NCI-H2081 (cell line): ENCODE measurements around the gene TRIM7.
"Not testable (repeated sequence)": the region's sequence is repeated elsewhere in the genome, so short reads cannot be mapped to it uniquely, and the experiment has no call there.

Experiments used
- DNase-seq, 2 experiments: peaks; one replicate each; lab custom pipeline; 2025; lab: John Stamatoyannopoulos, UW

The TRIM7 gene

GRCh38 chr5:181212934-181213333 lies 7.9 kb upstream of the TRIM7 start:
- DNase-seq = no peak

DNA sequence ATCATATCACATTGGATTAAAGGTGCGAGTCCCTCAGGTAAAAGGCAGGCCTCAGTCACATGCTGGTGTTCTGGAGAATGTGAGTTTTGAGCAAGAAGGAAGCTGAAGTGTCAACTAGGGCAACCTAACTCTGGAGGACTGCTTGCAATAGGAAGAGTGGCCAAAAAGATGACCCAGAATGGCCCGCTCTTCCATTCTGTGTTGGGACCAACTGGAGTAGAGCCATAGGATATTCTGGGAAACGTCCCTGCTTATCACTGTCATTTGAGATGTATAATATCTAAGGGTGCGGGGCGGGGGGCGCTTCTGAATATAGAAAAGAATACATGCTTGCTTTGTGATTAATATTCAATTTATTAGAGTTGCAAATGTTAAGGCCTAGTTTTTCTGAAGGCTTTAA lies 7.1 kb upstream of the TRIM7 start:
- DNase-seq = no peak

- no peak for DNase-seq
These were observed 6.2 kb upstream of the TRIM7 start for GRCh38 chr5:181211208-181211607.

GRCh38 chr5:181210698-181211097 lies 5.7 kb upstream of the TRIM7 start:
- not testable (repeated sequence) for DNase-seq

DNA sequence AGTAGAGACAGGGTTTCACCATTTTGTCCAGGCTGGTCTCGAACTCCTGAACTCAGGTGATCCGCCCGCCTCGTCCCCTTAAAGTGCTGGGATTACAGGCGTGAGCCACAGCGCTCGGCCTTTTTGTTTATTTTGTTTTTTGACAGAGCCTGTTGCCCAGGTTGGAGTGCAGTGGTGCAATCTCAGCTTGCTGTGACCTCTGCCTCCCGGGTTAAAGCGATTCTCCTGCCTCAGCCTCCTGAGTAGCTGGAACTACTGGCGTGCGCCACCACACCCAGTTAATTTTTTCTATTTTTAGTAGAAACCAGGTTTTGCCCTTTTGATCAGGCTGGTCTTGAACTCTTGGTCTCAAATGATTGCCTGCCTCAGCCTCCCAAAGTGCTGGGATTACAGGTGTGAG lies 5.2 kb upstream of the TRIM7 start:
- not testable (repeated sequence) for DNase-seq

GRCh38 chr5:181209006-181209405 lies 4.0 kb upstream of the TRIM7 start:
- DNase-seq = not testable (repeated sequence)

DNA sequence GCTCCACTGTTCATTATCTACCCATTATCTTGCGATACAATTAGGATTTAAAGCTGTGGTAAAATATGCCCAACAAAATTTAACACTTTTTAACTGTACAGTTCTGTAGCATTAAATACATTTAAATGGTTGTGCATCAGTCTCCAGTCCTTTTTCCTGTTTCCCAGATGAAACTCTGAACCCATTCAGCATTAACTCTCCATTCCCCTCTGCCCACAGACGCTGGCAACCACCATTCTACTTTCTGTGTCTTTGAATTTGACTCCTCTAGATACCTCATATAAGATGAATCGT lies 2.9 kb upstream of the TRIM7 start:
- no peak for DNase-seq

- no peak for DNase-seq
These were observed 2.4 kb upstream of the TRIM7 start for GRCh38 chr5:181207214-181207959.

DNA sequence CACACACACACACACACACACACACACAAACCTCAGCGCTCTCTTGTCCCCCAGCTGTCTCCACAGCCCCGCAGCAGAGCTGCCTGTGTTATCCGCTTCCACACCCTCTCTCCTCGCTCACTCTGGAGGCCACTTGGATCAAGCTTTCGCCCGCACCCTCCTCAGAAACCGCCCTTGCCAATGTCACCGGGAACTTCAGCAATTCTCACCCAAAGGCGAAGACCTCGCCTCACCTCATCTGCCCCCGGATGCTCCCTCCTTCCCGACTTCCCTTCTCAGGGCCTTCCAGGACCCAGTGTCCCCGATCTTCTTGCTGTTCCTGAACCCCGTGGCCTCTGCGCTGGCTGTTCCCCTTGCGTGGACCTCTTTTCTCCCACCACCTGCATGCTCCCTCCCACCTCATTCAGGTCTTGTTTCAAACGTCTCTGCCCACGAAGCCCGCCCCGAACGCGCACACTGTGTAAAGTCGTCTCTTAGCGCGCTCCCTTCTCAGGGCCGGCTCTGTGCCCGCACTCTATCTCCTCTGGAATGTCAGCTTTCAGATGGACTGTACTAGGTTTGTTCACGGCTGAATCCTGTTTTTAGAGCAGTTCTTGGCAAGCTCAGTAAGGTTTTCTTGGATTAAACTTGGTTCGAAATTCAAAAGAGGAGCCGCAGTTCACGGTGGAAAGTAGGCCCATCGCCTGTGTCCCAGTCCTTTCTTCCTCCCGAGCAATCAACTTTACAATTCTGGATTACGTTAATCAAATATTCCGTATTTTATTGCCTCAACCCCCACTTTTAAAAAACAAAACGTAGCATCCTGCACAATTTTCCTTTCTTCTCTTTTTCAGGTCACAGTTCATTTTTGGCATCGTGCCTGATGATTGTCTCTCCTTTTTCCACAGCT lies 1.0 kb upstream of the TRIM7 start:
- DNase-seq = no peak

GRCh38 chr5:181204113-181204825 lies 727 bp downstream of the TRIM7 start:
- no peak for DNase-seq

DNA sequence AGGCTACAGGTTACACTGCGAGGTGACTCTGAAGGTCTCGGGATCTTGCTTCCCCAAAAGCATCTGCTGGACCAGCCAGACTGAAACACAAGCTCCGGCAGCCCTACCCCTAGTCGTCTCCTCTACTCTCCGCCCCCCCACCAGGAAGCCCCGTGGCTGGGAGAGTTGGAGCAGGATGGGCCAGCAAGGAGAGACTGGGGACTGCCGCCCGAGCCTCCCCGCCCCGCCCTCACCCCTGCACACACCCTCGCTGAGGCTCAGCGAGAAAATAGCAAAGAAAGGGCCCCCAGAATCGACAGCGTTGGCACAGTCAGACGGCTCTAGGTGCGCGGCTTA lies 1.3 kb downstream of the TRIM7 start:
- no peak for DNase-seq

- DNase-seq = no peak
These were observed 1.8 kb downstream of the TRIM7 start for GRCh38 chr5:181203093-181203711.

GRCh38 chr5:181200816-181201215 lies 4.2 kb downstream of the TRIM7 start:
- no peak for DNase-seq

DNA sequence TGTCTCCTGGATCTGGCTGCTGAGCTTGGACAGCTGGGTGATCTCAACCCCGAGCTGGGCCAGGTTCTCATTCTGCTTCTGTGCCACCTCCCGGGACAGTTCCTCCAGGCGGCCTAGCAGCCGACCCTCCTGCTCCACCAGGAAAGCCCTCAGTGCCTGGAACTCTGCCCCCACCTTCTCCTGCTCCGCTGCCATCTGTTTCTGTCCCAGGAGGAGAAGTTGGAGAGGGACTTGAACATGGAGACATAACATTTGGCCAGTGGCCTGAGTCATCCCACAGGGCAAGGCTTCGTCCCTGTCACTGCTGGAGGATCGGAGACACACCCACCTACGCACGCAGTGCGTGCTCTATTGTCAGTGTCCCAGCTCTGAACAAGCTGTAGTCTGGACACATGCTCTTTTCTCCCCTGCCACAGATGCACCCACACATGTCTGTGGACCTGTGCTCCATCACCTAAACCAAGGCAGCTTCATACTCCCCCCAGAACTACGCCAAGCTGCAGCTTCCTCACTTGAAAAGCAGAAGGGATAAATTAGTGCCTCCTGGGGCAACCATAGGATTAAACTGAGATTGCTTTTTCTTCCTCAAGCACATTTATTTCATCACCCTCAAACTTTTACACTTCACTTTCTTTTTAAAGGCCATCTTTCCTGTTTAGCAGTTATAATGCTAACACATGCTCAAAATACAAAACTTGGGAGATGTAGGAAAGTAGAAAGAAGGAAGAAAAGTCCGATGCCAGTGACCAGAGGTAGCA lies 4.9 kb downstream of the TRIM7 start:
- no peak for DNase-seq

DNA sequence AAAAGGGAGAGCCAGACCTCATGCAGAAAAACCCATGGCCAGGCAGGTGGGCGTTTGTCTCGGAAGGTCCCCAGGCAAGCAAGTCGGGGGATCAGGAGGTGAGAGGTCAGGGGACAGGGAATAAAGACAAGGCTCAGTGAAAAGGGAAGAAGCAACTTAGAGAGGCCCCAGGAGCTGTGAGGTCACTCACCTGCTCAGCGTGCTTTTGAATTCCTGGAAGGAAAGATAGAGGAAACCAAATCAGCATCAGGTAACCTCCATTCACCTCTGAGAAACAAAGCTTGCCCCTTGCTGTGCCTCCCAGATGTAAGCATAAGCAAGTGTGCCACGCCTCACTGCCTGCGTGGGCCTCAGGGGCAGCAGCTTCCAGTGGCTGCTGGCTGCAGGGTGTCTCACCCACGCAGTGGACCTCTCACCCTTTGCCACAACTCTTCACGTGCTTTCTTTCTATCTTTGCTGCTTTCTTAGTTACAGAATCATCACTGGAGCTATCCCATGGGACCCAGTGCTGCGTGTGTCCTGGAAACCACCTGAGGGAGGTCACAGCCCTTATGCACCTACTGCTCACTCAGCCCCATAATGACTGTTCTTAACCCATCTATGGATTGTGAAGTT lies 6.0 kb downstream of the TRIM7 start:
- DNase-seq = no peak

GRCh38 chr5:181198106-181198685 lies 6.8 kb downstream of the TRIM7 start:
- DNase-seq = no peak

GRCh38 chr5:181197326-181197951 lies 7.6 kb downstream of the TRIM7 start:
- DNase-seq = no peak

- no peak for DNase-seq
These were observed 9.7 kb downstream of the TRIM7 start for GRCh38 chr5:181195249-181195761.

GRCh38 chr5:181194489-181195248 lies 10.3 kb downstream of the TRIM7 start:
- DNase-seq = no peak
